GM12878 (cell line): ENCODE data around the gene CRYZL1.

Experiments used
- ASH2L ChIP-seq: fragments of 300-600, 200-600 bp; sonication (generic); IDR thresholded peaks from 2 replicates; pipeline ENCODE4 v1.6.1; 2017; ENCODE audit warnings: low read depth, mild to moderate bottlenecking, borderline replicate concordance
- ATF2 ChIP-seq: IDR thresholded peaks from 2 replicates; pipeline ENCODE4 v1.6.1; 2012; ENCODE audit warnings: low read length, inconsistent platforms
- CBFB ChIP-seq: IDR thresholded peaks from 2 replicates; pipeline ENCODE4 v1.6.1; 2016; ENCODE audit warnings: antibody characterized with exemption, low read depth
- CHD2 ChIP-seq: IDR thresholded peaks from 2 replicates; pipeline ENCODE4 v1.6.1; 2011; ENCODE audit warnings: low read depth, low read length, improper control_type of control experiment, borderline replicate concordance
- CTCF ChIP-seq, 3 experiments: IDR thresholded peaks in 2 of 3; conservative IDR thresholded peaks in 1 of 3; 2 replicates each; pipeline ENCODE4 v1.5.1; 2011; ENCODE audit warnings: low read depth in 3 of 3, low read length in 3 of 3, mild to moderate bottlenecking in 3 of 3, control low read depth in 2 of 3, moderate library complexity in 2 of 3, inconsistent platforms in 1 of 3, mixed read lengths in 1 of 3; ENCODE audit not compliant: control insufficient read depth in 2 of 3, insufficient read depth in 1 of 3; ENCODE audit errors: extremely low read depth in 1 of 3
- DPF2 ChIP-seq: fragments of 450-650 bp; IDR thresholded peaks from 2 replicates; pipeline ENCODE4 v1.6.1; 2017; ENCODE audit warnings: mild to moderate bottlenecking
- EZH2 ChIP-seq: IDR thresholded peaks from 2 replicates; pipeline ENCODE4 v1.6.1; 2012; ENCODE audit warnings: low read depth, mild to moderate bottlenecking, control low read depth, inconsistent platforms, low read length, borderline replicate concordance; ENCODE audit not compliant: control insufficient read depth
- HCFC1 ChIP-seq: fragments of 150-350 bp; IDR thresholded peaks from 2 replicates; pipeline ENCODE4 v1.6.1; 2014; ENCODE audit warnings: low read length
- KDM1A ChIP-seq: fragments of 200-600 bp; sonication (generic); IDR thresholded peaks from 2 replicates; pipeline ENCODE4 v1.6.1; 2016; ENCODE audit warnings: borderline replicate concordance
- MYC ChIP-seq: IDR thresholded peaks from 2 replicates; pipeline ENCODE4 v1.6.1; 2011; ENCODE audit warnings: mild to moderate bottlenecking, low read length, moderate library complexity, inconsistent platforms; ENCODE audit not compliant: insufficient read depth, insufficient replicate concordance, insufficient read length, severe bottlenecking

DNA sequence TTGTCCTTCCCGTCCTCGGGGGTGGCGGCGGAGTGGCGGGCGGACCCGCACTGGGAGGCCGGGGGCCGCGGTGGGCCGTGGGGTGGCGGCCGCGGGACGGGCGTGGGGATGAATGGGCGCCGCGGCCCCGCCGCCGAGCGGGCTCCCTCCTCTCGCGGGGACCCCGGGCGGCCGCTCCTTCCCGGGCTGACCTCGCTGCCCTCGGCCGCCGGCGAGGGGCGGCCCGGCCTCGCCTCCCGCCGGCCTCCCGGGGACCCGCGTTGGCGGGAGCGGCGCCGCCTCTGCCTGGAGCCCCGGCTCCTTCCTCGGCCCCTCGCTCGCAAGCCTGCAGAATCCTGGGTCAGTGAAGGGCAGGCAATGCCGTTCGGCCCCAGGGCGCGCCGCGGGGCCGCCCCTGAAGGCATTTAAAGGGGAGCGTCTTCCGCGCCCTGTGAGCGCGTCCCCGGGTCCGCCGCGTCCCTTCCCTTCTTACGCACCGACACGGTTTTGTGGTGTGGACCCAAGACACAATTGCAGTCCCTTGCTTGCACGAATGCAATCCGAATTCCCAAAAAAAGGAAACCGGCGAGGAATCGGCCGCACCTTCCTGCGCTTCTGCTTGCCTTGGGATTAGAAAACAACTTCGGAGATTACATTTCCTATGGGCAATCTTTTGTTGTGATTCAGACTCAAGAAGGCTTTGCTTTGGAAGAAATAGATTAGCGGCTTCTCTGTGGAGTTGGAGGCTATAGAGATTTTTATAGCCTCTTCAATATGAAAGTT is 1.5 kb upstream of the CRYZL1 start:
- TF ChIP-seq ASH2L (no peak), CHD2 (no peak), ATF2 (no peak), CBFB (no peak), MYC (no peak), CTCF (IDR thresholded peaks at IDR 0.05 in 2 of 3, conservative IDR thresholded peaks at IDR 0.05 in 1 of 3; ENCODE audit: control insufficient read depth in 2 of 3, extremely low read depth in 1 of 3, insufficient read depth in 1 of 3, low read depth in 3 of 3, low read length in 3 of 3) (no peak), EZH2 (no peak), KDM1A (no peak), DPF2 (no peak), HCFC1 (no peak)
